ENCODE measurements around the gene ABCA13. TPM values are rescaled to one million over a fixed set of nuclear protein-coding genes. Genes with fewer than 3 reads are reported as not detected.

The ABCA13 gene
- total RNA-seq, 3 donors from 2014 or later, result 0.43 to 1.6 (median 1.1) TPM

- Histone ChIP-seq H3K4me1 (ENCODE audit: low read depth) (no peaks in the 10 kb centered on the region), H3K4me3 (no peak overlapping the region), H3K36me3 (ENCODE audit: low read depth) (no peaks in the 10 kb centered on the region), H3K9me3 (no peaks in the 10 kb centered on the region)
- DNase-seq (no peak), ATAC-seq (no peak)
- intact Hi-C loops (cut with DNase I, micrococcal nuclease), result no loop called here
- no peak for TF ChIP-seq CTCF (IDR thresholded peaks at IDR 0.05)
Measured at GRCh38 chr7:48452218-48452617, 281.0 kb downstream of the ABCA13 start.

- DNase-seq, result peak in 1 of 3 donors; percentile 35
- no peaks in the 10 kb centered on the region for H3K9me3 ChIP-seq
- TF ChIP-seq CTCF (IDR thresholded peaks at IDR 0.05), result no peak
- intact Hi-C loops (cut with DNase I, micrococcal nuclease), result no loop called here
- H3K4me1 ChIP-seq (ENCODE audit: low read depth), result no peaks in the 10 kb centered on the region
- no peak overlapping the region for H3K4me3 ChIP-seq
- peak; percentile 56 for ATAC-seq
- H3K36me3 ChIP-seq (ENCODE audit: low read depth), result no peaks in the 10 kb centered on the region
Measured at GRCh38 chr7:48454750-48455192, 283.5 kb downstream of the ABCA13 start.

- no peaks in the 10 kb centered on the region for H3K4me1 ChIP-seq (ENCODE audit: low read depth)
- no peak for TF ChIP-seq CTCF (IDR thresholded peaks at IDR 0.05)
- peak; percentile 25 for ATAC-seq
- no peak for DNase-seq
- intact Hi-C loops (cut with DNase I, micrococcal nuclease), result no loop called here
- no peaks in the 10 kb centered on the region for H3K9me3 ChIP-seq
- H3K36me3 ChIP-seq (ENCODE audit: low read depth), result no peaks in the 10 kb centered on the region
- no peak overlapping the region for H3K4me3 ChIP-seq
Measured at GRCh38 chr7:48455363-48455762, 284.1 kb downstream of the ABCA13 start.

- H3K9me3 ChIP-seq, result no peaks in the 10 kb centered on the region
- no peak overlapping the region for H3K4me3 ChIP-seq
- no peaks in the 10 kb centered on the region for H3K4me1 ChIP-seq (ENCODE audit: low read depth)
- DNase-seq, result no peak
- no peak for TF ChIP-seq CTCF (IDR thresholded peaks at IDR 0.05)
- no peaks in the 10 kb centered on the region for H3K36me3 ChIP-seq (ENCODE audit: low read depth)
- no peak for ATAC-seq
- intact Hi-C loops (cut with DNase I, micrococcal nuclease), result no loop called here
Measured at GRCh38 chr7:48458701-48459524, 287.7 kb downstream of the ABCA13 start.

GRCh38 chr7:48466713-48467112 is 295.5 kb downstream of the ABCA13 start:
- no peak for TF ChIP-seq CTCF (IDR thresholded peaks at IDR 0.05)
- ATAC-seq (no peak), DNase-seq (no peak)
- intact Hi-C loops (cut with DNase I, micrococcal nuclease), result loop anchor here in 1 of 2 donors (10.0 kb wide), 1 partner anchor 1118 kb away; no protein-coding TSS in a partner anchor
- no peak overlapping the region for H3K4me3 ChIP-seq
- no peaks in the 10 kb centered on the region for H3K9me3 ChIP-seq
- no peaks in the 10 kb centered on the region for H3K36me3 ChIP-seq (ENCODE audit: low read depth)
- no peaks in the 10 kb centered on the region for H3K4me1 ChIP-seq (ENCODE audit: low read depth)
